Fibroblast of gingiva (primary cell): Measurements from ENCODE around the gene S100A14.
"Not testable (repeated sequence)": the region's sequence is repeated elsewhere in the genome, so short reads cannot be mapped to it uniquely, and the experiment has no call there.

Experiments
- DNase-seq: peaks from one replicate; pipeline ENCODE4 v3.0.0-alpha.2; 2011; ENCODE audit warnings: low read depth

Gene S100A14

DNA sequence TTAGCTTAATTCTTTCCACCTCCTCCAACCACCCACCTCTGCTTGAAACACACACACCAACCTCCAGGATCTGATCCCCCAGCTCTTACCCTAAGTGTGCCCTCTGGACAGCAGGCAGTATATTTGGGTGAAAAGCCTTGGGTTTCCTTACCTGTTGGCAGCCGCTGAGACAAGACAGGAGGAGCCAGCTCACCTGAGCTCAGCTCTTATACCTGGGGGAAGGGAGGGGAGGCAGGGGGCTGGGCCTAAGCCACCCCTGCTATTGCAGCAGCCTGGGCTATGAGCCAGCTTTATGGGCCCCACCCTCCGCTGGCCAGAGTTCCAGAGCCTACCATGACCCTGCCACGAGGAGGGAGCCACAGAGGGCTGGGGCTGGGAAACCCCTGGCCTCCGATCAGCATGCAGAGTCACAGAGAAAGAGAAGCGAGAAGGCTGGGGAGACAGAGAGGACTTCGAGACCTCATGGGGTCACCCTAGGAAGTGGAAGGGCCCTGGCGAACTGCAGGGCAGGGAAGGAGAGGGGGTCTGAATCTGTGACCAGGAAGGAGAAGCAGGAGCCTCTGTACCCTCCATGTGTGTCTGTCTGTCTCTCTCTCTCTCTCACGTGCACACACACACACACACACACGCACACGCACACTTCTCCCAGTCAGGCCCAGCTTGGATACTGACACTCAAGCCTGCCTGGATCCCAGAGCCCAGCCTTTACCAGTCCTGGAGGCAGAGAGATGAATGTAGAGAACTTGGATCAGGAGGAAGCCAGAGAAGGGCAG lies at the start of gene S100A14:
Gene S100A14, minus strand, starts transcription at position 182 of the 773 bp plus-strand sequence. CDS start 467 bp downstream, outside the sequence.
- no peak for DNase-seq

DNA sequence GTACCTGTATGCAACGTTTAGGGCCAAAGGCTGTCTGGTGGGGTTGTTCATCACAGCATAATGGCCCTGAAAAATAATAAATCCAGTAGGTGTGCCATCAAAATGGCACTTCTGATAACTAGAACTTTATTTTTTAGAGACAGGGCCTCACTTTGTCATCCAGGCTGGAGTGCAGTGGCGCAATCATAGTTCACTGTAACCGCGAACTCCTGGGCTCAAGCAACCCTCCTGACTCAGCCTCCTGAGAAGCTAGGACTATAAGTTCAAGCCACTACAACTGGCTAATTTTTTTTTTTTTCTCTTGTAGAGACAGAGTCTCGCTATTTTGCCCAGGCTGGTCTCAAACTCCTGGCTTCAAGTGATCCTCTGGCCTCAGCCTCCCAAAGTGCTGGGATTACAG lies 47.1 kb upstream of the S100A14 start:
- peak; percentile 51 for DNase-seq

DNA sequence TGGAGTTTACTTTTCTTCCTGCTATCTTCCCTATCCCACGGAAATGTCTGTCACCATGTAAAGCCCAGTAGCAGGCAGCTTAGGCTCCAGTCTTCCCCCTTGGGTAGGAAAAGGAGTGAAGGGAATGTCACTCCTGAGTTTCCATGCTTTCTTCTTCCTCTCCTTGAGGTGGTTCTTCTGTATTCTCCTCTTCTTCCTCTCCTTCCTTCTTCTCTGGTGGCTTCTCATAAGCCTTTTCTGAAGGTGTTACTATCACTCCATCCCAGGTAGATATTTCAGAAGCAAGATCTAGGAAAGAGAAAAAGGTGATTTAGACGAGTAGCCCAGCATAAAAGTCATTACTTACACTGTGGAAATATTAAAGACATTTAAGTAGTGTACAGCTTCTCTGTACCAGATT lies 46.1 kb upstream of the S100A14 start:
- DNase-seq: no peak

- DNase-seq: no peak
Measured at GRCh38 chr1:153661111-153661708, 45.1 kb upstream of the S100A14 start.

GRCh38 chr1:153659656-153660055 lies 43.5 kb upstream of the S100A14 start:
- DNase-seq: no peak

- DNase-seq: no peak
Measured at GRCh38 chr1:153659175-153659534, 43.0 kb upstream of the S100A14 start.

DNA sequence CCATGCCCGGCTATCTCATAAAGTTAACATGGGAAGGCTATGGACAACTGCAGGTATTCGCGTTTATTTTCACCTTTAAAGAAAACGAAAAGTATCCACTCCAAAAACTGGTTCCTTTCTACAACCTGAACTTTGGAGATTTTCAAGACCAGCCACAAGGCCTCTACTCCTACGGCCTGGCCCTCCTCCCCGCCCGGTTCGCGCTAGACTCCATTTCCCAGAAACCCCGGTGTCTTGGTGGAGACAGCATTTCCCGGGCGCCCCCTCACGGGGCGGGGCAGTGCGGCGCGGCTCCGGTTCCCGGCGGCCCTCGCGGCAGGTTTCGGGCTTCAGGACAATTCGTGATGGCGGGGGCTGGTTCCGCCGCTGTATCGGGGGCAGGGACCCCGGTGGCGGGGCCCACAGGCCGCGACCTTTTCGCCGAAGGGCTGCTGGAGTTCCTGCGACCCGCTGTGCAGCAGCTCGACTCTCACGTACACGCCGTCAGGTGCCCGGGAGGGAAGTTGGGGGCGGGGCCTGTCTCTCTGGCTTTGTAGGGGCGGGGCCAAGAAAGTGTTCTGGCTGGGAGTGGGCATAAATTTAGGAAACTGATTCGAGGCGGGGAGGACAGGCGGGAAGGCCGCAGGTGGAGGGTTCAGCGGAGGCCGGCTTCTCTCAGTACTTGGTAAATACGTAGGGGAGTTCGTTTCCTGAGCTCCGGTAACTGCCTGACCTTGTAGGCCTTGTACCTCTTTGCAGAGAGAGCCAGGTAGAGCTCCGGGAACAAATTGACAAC lies 42.5 kb upstream of the S100A14 start, which contains the start of gene SNAPIN:
Gene SNAPIN, plus strand, starts transcription at position 304 of the 775 bp plus-strand sequence. Its CDS starts 41 bp downstream, at position 345.
- DNase-seq: peak; percentile 85

DNA sequence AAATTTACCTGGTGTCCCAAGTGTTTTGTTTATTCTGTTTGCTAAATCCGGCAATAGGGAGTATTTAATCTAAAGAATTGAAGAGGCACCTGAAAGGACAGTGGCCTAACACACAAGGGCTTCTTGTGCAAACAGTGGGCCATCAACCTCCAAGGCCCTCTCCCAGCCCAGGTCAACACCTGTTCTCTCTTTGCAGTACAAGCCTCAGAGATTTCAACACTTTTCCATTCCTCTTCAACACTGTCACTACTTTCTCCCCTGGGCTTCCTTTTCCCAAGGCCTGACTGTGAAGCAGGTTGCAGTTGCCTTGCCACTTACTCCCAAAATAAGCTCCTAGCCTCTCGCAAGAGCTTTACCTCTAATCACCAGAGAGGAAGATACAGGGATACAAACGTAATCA lies 39.2 kb upstream of the S100A14 start:
- DNase-seq: no peak

GRCh38 chr1:153652805-153653500 lies 36.8 kb upstream of the S100A14 start:
- DNase-seq: no peak

- no peak for DNase-seq
Measured at GRCh38 chr1:153651771-153652170, 35.6 kb upstream of the S100A14 start.

GRCh38 chr1:153649863-153650235 lies 33.7 kb upstream of the S100A14 start:
- peak; percentile 25 for DNase-seq

- no peak for DNase-seq
Measured at GRCh38 chr1:153649137-153649862, 33.2 kb upstream of the S100A14 start.

DNA sequence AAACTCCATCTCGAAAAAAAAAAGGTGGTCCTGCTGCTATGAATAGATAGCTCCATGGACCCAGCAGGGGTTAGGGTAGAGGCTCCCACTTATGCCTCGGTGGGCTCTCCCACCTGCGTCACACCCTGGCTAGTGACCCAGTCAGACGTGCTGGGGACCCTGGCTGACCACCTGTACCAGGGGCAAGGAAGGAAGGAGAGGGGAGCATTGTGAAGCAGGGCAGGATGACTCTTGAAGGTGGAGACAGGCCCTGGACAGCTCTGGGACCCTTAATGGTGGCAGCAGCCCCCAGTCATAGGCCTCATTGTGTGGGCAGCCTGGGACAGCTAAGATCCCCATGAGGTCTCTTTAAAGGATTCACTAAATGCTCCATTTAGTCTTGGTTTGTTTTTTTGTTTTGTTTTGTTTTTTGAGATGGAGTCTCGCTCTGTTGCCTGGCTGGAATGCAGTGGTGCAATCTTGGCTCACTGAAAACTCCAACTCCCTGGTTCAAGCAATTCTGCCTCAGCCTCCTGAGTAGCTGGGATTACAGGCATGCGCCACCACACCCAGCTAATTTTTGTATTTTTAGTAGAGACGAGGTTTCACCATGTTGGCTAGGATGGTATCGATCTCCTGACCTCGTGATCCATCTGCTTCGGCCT lies 32.0 kb upstream of the S100A14 start:
- peak; percentile 65 for DNase-seq

GRCh38 chr1:153647346-153647714 lies 31.2 kb upstream of the S100A14 start:
- no peak for DNase-seq

DNA sequence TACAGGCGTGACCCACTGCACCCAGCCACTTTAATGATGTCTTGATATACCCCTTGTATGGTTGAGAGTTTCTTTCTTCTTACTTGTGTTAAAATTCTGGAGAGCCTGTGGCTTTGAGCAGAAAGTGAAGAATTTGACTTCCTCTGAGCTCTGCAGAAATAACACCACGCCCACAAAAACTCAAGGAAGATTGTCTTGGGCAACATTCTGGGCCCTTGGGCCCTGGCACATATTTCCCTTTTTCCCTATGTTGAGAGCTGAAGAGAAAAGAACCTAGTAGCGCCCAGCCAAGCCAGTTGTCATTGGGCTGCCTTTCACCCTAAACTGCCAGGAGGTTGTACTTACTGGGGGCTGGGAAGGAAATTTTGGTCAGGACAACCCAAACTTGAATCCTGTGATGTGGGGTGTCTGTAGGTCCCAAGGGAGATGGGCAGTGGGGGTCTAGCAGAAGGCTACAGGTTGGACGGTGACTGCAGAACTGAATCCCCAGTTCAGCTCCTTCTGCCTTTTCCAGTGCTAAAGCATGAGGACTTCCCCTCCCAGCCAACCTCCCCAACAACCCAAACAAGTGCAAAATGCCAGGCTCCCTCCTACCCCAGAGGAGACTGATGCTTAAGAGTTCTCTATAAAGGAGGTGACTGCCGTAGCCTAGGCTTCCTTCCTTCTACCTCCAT lies 30.7 kb upstream of the S100A14 start:
- peak; percentile 52 for DNase-seq

DNA sequence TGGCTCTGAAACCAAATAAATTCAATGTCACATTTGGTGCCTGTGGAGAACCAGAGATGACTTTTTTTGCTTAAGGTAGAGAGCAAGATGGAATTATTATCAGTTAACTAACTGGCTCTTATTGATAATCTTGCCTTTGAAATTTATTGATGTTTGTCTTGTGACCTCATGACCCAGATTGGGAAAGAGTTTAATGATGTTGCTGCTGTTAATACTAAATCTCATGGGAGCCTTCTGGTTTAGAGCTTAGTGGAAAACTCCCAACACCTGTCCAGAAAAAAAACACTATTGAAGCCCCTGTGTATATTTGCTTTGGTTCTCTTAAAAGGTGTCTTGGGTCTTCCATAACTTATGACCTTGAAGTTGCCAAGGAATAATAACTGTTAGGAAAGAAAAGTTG lies 27.7 kb upstream of the S100A14 start:
- no peak for DNase-seq

DNA sequence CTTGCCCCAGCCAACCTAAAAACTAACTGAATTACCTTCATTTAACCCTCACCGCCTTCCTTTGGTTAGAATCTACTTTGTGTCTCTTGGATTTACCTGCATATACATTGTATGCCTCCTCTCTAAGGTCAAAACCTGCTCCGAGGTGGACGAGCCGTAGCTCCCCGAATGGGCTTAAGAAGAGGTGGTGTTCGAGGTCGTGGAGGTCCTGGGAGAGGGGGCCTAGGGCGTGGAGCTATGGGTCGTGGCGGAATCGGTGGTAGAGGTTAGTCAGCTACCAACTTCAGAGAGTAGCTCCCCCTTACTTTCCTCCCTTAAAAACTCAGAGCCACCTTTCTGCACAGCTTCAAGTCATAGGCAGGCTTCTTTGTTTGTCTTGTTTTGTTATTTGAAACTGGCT lies 27.0 kb upstream of the S100A14 start:
- no peak for DNase-seq

DNA sequence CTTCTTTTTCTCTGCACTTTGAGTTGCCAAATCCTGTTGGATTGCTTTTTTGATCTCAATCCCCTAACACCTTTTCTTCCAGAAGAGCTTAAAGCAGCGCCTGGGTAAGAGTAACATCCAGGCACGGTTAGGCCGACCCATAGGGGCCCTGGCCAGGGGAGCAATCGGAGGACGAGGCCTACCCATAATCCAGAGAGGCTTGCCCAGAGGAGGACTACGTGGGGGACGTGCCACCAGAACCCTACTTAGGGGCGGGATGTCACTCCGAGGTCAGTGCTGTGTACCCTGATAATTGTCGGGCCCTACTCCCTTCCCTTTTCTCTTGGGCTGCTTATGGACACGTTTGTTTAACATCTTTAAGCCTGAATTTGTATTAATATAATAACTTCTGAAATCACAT lies 26.0 kb upstream of the S100A14 start:
- no peak for DNase-seq

- no peak for DNase-seq
Measured at GRCh38 chr1:153640861-153641260, 24.7 kb upstream of the S100A14 start.

DNA sequence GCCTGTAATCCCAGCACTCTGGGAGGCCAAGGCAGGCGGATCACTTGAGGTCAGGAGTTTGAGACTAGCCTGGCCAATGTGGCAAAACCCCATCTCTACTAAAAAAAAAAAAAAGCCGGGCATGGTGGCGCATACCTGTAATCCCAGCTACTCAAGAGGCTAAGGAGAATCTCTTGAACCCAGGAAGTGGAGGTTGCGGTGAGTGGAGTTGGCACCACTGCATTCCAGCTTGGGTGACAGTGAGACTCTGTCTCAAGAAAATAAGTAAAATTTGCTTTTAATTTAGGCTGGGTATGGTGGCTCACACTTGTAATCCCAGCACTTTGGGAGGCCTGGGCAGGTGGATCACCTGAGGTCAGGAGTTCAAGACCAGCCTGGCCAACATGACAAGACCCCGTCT lies 24.1 kb upstream of the S100A14 start:
- not testable (repeated sequence) for DNase-seq

- no peak for DNase-seq
Measured at GRCh38 chr1:153639280-153639679, 23.2 kb upstream of the S100A14 start.
